LoVo (cell line): ENCODE results near the gene REP15.
"Not testable (repeated sequence)": the region's sequence is repeated elsewhere in the genome, so short reads cannot be mapped to it uniquely, and the experiment has no call there.

Source experiments
- DNase-seq: peaks from one replicate; pipeline ENCODE4 v3.0.0-alpha.2; 2016; ENCODE audit warnings: low spot score

Gene REP15, protein sequence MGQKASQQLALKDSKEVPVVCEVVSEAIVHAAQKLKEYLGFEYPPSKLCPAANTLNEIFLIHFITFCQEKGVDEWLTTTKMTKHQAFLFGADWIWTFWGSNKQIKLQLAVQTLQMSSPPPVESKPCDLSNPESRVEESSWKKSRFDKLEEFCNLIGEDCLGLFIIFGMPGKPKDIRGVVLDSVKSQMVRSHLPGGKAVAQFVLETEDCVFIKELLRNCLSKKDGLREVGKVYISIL

DNA sequence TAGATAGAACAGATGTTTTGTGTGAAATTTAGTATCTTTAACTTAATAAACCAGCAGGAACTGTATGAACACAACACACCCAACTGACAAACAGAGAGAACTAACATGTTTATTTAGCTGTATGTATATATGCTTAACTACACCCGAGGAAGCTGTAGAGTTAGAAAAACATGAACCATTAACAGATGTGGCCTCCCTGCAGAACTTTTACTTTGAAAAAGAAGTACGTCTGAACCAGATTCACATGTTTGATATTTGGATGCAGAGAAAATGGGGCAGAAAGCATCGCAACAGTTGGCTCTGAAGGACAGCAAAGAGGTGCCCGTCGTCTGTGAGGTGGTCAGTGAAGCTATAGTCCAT is at the start of gene REP15:
REP15 (plus strand) TSS at position 155 of the 360 bp plus-strand sequence; CDS start at position 271, 116 bp downstream.
- no peak for DNase-seq

DNA sequence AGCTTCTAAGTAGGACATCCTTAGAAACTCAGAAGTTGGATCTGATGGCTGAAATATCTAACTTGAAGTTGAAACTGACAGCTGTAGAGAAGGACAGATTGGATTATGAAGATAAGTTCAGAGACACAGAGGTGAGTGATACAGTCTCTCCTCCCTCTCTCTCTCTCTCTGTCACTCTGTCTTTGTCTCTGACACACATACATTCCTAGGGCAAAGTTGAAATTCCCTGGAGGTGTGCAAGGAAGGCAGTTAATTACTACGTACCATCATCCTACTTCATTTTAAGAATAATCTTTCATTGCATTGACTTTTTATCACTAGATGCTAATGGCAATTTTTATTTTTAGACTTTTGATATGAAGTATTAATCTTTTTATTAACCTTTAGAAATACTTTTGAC is 46.2 kb upstream of the REP15 start:
- DNase-seq, result no peak

DNA sequence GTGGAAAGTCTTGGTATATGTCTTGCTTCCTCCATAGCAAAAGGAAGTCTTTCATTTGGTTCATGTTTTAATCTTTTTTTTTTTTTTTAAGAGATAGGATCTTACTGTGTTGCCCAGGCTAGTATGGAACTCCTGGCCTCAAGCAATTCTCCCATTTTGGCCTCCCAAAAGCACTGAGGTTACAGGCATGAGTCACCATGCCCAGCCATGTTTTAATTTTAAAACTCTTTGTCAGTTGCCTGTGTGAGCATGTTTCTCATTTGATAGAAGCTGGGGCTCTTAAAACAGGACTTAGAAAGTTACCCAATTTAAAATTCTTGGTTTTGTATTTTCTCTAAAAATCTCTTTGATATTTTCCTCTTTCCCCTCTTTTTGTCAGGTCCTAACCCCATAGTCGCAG is 45.0 kb upstream of the REP15 start:
- no peak for DNase-seq

DNA sequence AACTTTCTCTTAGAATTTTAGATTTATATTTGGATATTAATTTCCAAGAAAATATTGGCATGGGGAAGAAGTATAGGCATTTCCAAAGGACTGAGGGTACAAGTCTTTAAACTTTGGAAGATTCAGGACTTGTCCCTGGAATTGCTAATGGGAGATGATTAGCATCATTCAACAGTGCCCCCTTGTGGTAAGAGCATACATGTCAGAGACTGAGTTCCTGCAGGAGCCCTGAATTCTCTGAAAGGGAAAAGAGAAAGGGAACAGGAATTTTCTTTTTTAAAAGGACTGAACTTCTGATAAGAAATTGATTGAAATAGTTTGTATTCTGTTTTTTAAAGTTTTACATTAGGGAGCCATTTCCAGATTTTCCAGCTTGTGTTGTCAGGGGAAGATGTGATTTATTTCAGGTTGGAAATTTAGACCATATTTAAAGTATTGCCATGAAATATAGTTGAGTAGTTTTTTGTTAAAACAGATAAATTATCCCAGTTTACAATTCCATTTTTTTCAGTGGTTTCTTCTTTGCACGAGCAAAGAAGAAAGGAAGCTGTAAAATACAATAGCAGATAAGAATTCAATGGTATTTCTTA is 44.0 kb upstream of the REP15 start:
- DNase-seq, result peak; percentile 88

DNA sequence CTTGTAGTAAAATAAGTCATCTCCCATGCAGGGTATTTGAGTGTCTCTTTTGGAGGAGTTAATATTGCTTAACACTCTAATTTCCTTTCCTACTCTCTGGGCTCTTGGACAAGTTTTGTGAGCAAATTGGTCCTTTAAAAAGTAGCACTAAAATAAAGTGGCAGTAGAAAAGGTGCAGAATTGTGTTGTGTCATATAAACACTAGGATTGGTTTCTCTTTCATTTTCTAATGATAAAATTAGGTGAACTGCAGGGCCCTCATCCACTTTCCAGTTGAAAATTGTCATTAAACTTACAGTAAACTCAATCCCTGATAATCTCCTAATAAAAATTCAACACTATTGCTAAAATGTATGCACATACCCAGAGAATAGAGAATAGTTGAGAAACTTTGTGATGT is 42.6 kb upstream of the REP15 start:
- no peak for DNase-seq

DNA sequence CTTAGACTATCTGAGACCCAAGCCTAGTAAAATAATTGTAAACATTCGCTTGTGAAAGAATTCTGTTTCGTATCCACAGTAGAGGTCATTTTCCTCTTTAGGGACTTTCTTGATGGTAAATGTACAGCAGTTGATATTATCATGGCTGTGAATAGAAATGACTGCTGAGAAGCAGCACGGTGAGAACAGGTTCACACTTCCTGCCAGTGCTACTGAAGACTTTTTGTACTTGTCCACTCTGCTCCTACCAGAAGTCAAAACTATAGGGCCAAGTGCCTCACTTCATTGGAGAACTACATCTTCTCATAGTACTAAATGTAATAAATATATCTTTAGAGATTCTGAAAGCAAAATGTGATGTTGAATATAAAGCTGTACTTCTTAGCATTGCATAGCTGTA is 40.8 kb upstream of the REP15 start:
- DNase-seq, result not testable (repeated sequence)

DNA sequence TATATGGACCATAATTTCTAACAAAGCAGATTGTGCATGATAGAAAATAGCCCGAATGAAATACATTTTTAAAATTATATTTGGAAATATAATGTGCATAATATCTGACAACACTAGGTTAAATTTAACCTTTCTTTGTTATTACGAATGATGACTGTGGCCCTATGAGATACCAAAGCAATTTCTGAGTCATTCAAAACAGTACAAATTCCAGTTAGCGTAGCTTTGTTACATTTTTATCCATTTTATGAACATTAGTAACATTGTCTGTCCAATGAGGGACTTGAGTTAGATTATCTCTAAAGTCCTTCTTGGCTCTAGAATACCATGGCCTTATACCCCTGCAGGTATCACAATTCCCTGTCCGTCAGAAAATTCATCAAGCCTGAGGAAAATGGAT is 39.0 kb upstream of the REP15 start:
- no peak for DNase-seq

DNA sequence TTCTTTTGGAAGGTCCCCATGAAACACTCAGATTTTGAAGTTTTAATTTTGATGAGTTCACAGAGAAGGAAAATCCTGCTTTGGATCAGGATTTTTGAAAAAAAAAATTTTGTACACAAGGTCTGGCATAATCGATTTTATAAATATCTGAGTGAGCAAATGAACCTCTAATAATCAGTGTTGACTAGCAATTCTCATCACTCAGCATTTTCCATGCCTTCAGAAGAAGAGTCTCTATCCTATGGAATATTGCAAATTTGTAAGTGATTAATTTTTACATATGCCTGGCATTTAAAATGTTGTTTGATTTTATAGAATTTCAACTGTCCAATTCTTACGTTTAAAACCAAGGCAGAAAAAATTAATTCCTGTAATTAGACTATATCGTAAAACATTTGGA is 30.5 kb upstream of the REP15 start:
- DNase-seq, result no peak

DNA sequence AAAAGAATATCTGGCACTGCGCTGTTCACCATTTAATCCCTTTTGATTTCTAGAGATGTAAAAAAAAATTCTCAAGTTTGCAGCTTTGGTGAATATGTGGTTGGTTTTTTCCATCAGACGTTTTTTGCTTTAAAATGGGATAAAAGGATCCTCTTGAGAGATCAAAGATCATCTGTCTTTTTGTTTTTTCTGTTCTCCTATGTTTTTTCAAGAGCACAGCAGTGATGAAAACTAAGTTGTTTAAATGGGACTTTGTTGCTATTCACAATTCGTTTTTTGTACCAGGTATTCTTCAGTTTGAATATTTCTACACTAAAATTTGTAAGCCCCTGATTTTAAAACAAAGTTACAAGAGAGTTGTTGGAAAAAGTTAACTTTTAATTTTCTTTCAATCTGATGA is 29.7 kb upstream of the REP15 start:
- DNase-seq, result no peak

DNA sequence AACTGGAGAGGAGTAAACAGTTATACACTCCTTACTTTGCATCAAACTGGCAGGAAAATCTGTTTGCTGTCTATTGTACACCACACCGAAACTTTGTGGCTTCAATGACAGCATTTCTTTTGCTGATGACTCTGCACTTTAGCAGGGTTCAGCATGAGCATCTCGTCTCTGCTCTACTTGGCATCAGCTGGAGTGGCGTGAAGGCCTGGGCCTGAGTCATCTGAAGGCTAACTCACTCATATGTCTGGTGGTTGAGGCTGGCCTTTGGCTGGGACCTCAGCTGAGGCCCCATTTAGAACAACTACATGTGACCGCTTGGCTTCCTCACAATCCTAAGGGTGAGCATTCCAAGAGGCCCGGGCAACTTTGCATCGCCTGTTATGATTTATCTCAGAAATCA is 28.7 kb upstream of the REP15 start:
- no peak for DNase-seq

DNA sequence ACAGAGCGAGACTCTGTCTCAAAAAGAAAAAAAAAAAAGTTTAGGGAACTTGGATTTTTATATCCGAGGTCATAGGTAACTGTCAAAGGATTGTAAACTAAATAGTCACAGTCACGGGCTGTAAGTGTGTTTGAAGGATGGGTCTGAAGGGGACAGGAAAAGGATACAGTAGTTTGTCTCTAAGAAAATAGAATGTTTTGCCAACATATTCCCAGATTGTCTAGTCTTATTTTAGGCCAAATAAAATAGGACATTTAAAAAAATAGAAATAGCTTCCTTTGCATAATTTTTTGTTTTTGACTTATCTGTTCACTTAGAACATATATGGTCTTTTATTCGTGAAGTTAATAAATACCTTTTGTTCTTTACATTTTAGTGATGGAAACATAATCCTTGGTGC is 24.2 kb upstream of the REP15 start:
- no peak for DNase-seq

DNA sequence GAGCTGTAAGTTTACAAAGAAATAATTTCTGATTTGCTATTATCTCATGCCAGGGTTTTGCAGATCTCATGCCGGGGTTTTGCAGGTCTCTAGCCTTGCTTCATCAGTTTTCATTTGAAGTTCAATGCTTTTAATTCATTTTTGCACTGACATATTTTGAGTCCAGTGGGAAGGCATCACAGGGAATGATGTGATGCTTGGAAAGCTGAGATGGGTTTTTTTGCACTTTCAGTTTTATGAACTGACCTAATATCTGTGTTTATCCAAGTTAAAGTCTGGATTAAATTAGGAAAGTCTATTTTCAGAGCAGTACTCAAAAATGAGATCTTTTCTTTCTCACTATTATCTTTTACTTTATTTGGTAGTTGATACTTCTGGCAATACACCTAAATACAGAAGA is 23.6 kb upstream of the REP15 start:
- DNase-seq, result no peak

DNA sequence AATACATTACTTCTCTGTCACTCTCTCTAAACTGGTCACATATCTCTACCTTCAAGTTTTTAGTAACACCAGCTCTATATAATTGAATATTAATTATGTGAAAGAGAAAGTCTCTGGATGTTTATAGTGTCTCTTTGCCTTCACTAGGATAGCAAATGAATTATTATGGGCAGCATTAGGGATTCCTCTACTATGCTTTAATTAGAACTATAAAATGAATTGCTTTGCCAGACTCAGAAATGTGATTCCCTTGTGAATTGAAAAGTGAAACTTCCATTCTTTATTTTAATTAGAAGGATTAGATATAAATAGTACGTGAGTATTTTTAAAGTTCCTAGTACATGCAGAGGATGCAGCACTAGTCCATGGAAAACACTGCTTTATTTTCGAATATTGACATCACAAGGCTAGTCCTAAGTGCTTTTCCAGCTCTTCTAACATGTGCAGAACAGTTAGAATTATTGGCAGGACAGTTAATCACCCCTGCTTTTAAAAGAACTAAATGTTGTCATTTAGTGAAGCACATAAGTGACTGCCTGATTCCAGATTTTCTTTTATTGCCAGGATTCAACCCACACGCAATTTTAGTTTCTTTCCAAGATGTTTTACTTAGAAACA is 23.0 kb upstream of the REP15 start:
- no peak for DNase-seq

DNA sequence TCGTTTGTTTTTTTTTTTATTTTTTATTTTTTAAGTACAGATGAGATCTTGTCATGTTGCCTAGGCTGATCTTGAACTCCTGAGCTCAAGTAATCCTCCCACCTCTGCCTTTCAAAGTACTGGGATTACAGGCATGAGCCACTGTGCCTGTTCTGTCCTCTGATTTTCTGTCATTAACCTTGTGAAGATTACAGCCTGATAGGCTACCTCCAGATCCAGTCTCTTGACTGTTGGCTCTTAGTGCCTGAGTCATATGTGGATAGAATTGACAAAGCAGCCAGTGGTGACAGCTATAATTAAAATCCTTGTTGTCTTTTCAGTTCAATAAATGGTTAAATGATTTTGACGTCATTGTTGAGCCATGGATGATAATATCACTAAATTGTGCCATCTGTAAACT is 21.3 kb upstream of the REP15 start:
- no peak for DNase-seq

DNA sequence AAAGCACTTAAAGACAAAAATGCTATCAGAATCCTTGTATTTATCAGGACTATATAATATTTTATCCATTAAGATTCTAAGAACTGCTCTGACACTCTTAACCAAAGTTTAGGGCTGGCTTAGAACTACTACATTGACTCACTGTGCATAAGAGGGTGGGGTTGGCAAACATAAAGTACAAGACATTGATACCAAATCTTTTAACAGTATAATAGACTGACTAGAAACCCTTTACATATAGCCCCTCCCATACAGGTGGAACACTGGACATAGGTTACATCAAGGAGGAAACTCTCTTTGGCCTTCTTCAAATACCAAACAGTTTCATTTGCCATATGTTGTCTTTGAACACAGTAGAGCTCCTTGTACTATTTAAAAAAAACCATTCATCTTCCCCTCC is 15.6 kb upstream of the REP15 start:
- no peak for DNase-seq

DNA sequence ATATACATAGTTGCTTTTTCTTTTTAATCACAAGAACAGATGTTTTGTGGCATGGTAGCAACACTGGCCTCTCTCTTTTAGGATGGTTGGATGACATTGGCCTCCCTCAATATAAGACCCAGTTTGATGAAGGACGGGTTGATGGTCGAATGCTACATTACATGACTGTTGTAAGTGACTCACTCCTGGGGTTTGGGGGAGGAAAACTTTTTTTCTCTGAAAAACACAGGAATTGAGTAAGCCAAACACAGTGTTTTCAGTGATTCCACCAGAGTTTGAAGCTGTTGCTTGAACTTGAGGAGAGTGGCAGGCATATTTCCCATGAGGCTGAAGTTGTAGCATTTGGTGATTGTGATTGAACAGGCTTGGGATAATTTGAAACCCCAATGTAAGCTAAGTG is 13.7 kb upstream of the REP15 start:
- no peak for DNase-seq

DNA sequence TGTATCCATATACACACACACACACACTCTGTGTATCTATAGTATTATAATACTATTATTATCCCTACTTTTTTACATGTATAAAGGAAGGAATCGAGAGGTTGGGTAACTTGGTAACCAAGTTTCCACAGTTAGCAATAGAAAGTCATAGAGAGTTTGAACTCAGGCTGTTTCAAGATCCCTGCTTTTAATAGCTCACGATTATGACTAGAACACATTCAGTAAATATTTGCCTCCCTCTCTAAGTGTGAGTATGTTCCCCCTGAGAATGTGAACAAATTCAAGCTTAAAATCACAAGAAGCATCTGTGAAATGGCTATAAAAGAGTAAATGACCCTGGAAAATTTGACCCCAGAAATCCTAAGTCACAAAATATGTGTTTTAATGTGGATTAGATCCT is 11.0 kb upstream of the REP15 start:
- DNase-seq, result no peak

DNA sequence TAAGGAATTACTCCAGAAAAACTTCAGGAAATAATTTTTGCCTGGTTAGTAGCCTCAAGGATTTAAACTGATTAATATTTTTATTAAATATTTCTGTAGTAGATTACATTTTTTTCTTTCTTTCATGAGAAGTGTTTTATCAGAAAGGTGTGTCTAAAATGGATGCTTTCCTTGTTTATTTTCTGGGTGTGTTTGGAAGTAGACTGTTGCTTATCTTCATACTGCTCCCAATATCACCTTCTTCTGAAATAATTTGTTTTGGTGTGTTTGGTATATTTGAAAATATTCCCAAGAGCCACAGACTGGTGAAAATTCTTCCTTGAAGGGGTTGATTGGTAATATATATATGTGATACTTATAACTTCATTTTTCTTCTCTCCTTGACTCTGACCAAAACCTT is 10.1 kb upstream of the REP15 start:
- peak; percentile 21 for DNase-seq

DNA sequence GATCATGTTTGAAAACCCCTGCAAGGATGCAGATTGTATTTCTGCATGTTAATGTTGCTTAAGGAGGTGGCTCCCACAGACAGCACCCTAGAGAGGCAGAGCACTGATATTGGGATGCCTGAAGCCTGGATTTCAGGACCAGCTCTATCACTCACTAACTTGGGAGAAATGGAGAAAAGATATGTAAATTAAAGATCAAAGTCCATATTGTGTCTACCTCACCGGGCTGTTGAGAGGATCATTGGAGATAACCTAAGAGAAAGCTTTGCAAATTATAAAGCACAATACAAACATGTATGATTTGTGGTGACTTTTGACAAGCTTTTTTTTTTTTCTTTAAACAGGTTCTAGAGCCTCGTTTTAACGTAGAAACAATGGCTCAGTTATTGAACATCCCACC is 7.6 kb upstream of the REP15 start:
- DNase-seq, result no peak

DNA sequence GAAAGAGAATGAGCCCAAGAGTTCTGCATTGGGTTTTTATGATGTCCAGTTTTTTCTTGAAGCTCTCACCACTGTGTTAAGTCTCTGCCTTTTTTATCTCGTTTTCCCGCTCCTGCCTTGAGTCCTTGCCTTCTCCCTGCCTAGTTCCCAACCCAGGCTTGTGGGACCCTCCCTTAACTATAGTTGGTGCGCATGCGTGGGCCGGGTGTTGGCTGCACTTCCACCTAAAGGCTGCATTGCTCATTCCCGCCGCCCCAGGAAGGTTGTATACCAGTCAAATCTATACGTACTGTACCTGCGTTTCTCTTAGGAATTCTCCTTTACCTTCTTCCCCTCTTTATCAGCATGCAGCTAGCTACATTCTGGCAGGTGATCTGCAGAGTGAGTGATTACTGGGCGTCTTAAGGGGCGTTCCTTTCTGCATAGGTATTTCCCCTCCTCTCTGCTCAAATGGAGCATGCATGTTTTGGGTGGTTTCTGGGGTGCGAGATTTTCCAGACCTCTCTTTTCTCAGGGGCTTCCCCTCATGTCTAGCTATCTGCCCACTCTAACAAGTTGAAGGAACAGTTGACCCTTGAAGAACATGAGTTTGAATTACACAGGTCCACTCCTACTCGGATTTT is 6.6 kb upstream of the REP15 start:
- no peak for DNase-seq

DNA sequence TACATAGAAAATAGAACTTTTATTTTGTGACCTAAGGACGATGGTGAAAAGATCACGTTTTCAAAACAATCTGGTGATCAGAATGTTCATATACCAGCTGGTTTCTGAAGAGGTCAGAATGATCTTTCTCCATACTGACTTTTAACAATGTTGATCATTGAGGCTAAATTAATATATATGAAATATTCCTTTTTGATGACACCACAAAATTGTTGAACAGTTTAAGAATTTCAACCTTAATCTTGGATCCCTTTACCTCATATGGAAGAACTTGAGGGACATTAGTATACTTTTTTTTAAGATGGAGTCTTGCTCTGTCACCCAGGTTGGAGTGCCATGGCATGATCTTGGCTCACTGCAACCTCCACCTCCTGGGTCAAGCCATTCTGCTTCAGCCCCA is 2.8 kb upstream of the REP15 start:
- DNase-seq, result no peak

DNA sequence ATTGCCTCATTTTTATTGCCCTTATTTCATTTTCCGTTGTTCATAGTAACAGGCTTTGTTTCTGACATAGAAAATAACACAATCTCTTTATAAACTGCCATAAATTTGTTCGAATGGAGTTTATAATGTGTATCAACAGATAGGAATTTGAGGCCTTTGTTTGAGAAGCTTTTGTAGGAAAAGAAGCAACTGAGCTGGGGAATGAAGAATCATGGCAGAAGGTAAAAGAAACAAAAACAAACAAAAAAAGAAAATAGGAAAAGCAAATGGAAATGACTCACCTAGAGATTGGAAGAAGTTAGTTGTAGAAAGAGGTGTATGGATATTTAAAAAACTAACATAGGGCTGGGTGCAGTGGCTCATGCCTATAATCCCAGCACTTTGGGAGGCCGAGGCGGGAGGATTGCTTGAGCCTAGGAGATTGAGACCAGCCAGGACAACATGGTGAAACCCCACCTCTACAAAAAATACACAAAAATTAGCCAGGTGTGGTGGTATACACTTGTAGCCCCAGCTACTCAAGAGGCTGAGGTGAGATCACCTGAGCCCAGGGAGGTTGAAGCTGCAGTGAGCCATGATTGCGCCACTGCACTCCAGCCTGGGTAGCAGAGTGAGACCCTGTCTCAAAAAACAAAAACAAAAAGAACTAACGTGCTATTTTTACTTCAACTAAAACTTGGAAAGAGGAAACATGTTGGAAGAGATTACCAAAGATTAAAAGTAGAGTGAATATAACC is 523 bp upstream of the REP15 start:
- no peak for DNase-seq
